IPS-NIHi11 (cell line): ENCODE data around the gene KRTAP5-2.
"Not testable (repeated sequence)": the region's sequence is repeated elsewhere in the genome, so short reads cannot be mapped to it uniquely, and the experiment has no call there.

Experiments
- DNase-seq: peaks from one replicate; pipeline ENCODE4 v3.0.0; 2012; ENCODE audit warnings: mixed read lengths, low spot score

The KRTAP5-2 gene, protein sequence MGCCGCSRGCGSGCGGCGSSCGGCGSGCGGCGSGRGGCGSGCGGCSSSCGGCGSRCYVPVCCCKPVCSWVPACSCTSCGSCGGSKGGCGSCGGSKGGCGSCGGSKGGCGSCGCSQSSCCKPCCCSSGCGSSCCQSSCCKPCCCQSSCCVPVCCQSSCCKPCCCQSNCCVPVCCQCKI

DNA sequence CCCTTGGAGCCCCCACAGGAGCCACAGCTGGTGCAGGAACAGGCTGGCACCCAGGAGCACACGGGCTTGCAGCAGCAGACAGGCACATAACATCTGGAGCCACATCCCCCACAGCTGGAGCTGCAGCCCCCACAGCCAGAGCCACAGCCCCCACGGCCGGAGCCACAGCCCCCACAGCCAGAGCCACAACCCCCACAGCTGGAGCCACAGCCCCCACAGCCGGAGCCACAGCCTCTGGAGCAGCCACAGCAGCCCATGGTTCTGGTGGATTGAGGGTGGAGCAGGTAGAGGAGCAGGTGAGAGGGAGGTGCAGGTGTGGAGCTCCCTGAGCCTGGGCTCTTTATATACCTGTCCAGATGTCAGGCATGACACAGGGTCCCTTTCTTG, at the start of gene KRTAP5-2:
KRTAP5-2 (minus strand) TSS at position 301 of the 387 bp plus-strand sequence; CDS start at position 257, 44 bp downstream.
- no peak for DNase-seq

- not testable (repeated sequence) for DNase-seq
Observed at GRCh38 chr11:1646540-1646939, 48.4 kb upstream of the KRTAP5-2 start.

- no peak for DNase-seq
Observed at GRCh38 chr11:1645357-1645821, 47.3 kb upstream of the KRTAP5-2 start.

DNA sequence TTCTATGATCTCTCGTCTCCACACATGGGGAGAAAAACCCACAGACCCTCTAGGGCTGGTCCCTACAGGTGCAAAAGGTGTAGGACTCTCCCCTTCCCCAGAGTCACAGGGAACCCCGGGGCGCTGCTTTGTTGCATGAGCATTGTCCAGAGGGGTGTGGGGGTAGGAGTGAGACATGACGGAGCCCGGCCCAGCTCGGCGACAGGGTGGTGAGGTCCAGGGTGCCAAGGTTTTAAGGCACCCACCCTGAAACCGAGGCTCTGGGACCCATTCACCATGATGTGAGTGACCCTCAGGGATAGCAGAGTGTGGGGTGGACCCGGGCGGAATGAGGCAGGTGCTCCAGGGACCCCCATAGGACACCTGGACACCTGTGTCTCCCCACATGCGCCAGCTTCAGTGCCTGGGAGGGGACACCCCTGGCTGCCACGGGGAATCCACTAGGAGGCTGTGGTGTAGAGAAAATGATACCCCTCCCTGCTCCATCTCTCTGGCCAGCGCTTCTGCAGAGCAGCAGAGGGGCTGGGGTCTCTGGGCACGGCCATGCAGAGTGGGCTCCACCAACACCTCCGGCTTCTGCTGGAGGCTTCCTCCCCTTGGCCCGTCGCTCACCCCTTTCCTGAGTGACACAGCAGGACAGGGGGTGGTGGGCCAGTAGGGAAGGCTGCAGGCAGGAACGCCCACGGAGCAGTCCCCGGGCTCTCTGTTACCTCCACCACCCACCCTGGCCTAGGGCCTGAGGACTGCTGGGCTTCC, 46.7 kb upstream of the KRTAP5-2 start:
- no peak for DNase-seq

- no peak for DNase-seq
Observed at GRCh38 chr11:1643146-1643690, 45.1 kb upstream of the KRTAP5-2 start.

- DNase-seq = no peak
Observed at GRCh38 chr11:1642288-1643145, 44.4 kb upstream of the KRTAP5-2 start.

DNA sequence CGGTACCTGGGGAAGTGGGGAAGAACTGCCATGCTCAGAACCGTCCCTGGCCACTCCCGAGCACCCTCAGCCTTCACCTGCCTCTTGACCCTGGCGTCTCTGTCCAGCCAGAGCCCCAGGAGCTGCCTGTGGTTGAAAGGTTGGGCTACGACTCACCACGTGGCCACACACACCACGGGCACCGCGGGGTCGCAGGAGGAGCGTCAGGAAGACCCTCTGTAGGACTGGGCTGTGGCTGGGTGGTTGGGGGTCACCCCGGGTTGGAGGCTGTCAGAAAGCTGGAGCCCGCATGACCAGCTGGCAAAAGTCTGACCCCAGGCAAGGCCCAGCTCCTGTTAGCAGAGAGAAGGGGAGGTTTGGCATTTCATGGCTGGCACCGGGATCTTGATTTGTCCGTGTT, 43.0 kb upstream of the KRTAP5-2 start:
- DNase-seq = no peak

DNA sequence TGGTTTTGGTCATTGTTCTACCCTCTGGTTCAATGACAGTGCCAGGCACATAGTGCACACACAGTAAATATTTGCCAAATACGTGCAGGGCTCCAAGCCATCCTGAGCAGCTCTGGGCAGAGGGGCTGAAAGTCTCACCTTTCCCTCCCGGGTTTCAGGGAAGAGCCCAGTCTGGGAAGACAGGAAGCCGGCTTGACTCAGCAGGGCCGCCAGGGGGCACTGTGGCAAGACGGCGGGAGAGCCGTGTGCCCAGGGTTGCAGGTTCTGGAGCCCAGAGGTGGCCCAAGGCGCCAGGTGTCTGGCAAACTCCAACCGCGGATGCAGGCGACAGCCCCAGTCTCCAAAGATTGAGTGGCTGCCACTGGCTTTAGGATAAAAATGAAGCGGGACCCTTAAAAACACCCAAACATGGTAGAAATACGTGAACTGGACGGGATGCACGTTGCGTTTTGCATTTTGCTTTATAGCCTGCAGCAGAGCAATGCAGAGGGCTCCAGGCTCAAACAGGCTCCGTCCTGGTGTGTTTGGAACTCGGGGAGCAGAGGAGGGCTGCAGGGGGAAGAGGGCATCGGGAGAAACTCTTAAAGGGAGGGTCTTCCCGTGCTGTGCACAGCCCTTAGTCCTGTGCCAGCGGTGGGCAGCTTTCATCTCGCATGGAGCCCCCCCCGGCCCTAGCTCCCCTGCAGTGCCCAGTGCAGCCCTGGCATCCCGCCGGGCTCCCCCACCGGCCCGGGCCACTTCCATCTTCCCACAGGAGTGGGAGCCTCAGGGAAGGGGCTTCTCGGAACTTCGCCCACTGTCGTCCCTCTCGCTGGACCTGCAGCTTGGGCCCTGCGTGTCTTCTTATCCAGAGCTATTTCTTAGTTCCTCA, 42.2 kb upstream of the KRTAP5-2 start:
- peak; percentile 96 for DNase-seq

- no peak for DNase-seq
Observed at GRCh38 chr11:1639666-1640065, 41.6 kb upstream of the KRTAP5-2 start.

- DNase-seq = no peak
Observed at GRCh38 chr11:1639102-1639620, 41.1 kb upstream of the KRTAP5-2 start.

- DNase-seq = no peak
Observed at GRCh38 chr11:1638344-1638743, 40.2 kb upstream of the KRTAP5-2 start.

- DNase-seq = no peak
Observed at GRCh38 chr11:1637628-1638027, 39.5 kb upstream of the KRTAP5-2 start.

DNA sequence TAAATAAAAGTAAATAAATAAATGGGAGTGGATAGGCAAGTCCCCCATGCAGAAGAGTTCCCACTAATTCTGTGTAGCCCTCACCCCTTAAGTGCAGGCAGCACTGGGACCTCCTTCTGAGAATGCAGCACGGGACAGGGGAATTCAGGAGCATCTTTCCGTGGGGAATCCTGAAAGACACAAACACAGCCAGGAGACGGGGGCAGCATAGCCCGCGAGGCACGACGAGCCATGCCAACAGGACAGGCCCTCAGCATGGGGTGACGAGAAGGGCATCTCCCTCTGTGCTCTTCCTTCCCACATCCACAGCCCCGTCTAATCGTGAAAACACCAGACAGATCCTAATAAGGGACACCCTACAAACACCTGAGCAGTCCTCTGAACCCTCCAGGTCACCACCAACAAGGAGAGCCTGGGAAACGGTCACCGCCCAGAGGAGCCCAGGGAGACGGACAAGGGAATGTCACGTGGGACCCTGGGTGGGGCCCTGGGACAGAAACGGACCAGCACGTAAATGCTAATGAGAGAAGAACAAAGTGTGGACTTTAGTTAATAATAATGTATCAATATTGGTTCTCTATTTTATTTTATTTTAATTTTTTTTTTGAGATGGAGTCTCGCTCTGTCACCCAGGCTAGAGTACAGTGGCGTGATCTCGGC, 38.3 kb upstream of the KRTAP5-2 start:
- DNase-seq = no peak

GRCh38 chr11:1633864-1634263, 35.8 kb upstream of the KRTAP5-2 start:
- DNase-seq = no peak

DNA sequence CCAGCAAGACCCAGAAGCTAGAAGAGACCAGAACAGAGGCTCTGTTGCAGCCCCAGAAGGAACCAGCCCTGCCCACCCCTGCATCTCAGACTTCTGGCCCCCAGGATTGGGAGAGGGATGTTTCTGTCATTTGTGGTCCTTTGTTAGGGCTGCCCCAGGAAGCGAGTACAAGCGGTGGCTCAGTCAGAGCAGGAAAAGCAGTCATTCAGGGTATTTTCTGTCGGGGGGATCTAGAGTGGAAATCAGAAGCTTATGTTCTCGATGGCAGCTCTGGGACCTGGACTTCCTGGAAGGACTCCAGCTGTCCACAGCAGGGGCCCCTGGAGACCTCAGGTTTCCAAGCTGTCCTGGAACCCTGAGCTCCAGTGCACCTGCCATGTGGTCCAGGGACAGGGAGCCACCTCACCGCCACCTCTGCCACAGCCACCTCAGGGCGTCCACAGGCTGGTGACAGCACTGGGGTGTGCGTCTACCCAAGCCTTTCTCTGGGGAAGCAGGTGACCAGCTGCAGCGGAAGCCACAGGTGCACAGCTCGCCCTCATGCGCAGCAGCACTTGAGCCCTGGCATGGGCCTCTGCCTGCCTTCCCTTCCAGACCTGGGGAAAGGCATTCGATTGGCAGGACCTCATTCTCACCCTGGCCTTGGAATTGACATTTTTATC, 34.1 kb upstream of the KRTAP5-2 start:
- DNase-seq = no peak

DNA sequence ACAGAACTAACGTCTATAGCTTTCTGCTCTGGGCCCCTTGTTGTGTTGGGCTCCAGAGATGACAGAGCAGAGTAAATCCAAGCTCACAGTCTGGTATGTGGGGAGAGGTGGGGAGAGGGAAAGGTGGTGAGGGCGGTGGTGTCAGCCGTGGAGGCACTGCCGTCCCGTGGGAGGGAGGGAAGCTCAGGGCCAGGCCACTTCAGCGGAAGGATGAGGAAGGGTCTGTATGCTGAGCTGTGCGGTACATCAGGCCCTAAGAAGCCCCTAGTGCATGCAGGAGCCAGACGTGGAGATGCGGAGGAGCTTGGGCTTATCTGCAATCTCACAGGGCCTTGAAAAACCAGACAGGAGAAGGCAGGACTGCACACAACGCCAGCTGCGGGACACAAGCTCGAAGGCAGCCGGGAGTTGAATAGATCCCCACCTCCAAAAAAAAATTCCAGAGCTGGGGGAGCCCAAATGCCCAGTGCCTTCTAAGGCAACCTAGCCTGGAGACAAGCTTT, 33.0 kb upstream of the KRTAP5-2 start:
- DNase-seq = no peak

- no peak for DNase-seq
Observed at GRCh38 chr11:1630271-1630670, 32.2 kb upstream of the KRTAP5-2 start.

DNA sequence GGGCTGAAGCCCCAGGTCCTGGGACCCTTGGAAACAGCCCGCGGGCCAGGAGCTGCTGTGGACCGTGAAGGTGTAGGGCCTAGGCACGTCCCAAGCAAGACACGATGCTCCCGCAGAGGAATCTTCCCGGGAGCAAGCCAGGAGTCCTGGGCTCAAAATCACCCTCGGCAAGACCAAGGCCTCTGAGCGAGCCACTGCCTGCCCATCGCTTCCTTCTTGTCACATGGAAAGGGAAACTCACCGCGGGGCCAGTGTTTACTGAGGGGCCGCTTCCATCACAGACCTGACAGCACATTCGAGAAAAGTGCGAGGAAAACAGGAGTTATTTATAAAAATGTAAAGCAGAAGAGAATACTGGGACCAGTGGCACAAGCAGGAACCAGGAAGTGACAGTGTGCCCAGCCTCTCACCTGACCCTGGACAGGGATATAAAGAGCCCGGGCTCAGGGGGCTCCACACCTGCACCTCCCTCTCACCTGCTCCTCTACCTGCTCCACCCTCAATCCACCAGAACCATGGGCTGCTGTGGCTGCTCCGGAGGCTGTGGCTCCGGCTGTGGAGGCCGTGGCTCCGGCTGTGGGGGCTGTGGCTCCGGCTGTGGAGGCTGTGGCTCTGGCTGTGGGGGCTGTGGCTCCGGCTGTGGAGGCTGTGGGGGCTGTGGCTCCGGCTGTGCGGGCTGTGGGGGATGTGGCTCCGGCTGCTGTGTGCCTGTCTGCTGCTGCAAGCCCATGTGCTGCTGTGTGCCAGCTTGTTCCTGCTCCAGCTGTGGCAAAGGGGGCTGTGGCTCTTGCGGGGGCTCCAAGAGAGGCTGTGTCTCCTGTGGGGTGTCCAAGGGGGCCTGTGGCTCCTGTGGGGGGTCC, 31.5 kb upstream of the KRTAP5-2 start, which contains the start of gene KRTAP5-5:
KRTAP5-5 (plus strand) TSS at position 450 of the 860 bp plus-strand sequence; CDS start at position 516, 66 bp downstream.
- no peak for DNase-seq
